ENCODE results near the gene CHMP3.

DNA sequence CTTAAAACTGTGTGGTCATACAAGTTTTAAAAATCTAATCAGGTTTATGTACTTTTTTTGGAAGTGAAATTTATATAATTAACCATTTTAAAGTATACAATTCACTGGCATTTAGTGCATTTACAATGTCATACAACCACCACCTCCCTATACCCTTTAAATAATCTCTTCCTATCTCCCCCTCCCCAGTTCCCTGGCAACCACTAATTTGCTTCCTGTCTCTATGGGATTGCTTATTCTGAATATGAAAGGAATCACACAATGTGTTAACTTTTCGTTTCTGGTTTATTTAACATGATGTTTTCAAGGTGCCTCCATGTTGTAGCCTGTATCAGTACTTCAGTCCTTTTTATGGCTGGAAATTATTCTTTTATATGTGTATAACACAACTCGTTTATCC lies 19.4 kb downstream of the CHMP3 start:
- TF ChIP-seq CTCF (conservative IDR thresholded peaks at IDR 0.05 in 1 of 2, IDR thresholded peaks at IDR 0.05 in 1 of 2; ENCODE audit: low read depth in 1 of 2, low read length in 2 of 2) (no peak), EZH2 (IDR thresholded peaks at IDR 0.05; ENCODE audit: low read length, missing control alignments) (no peak)
